Loucy (cell line): Measurements from ENCODE around the gene NDUFV1.

Experiments
- EZH2phosphoT487 ChIP-seq: fragments of 200-600 bp; IDR thresholded peaks from 2 replicates; pipeline ENCODE4 v1.6.1; 2018; ENCODE audit warnings: antibody characterized with exemption, mild to moderate bottlenecking, moderate library complexity, borderline replicate concordance
- TF ChIP-seq, protein P1 (sequence below): fragments of 200-600 bp; sonication (generic); conservative IDR thresholded peaks from 2 replicates; pipeline ENCODE4 v1.5.1; 2014; ENCODE audit warnings: mild to moderate bottlenecking, antibody characterized with exemption, low read length

DNA sequence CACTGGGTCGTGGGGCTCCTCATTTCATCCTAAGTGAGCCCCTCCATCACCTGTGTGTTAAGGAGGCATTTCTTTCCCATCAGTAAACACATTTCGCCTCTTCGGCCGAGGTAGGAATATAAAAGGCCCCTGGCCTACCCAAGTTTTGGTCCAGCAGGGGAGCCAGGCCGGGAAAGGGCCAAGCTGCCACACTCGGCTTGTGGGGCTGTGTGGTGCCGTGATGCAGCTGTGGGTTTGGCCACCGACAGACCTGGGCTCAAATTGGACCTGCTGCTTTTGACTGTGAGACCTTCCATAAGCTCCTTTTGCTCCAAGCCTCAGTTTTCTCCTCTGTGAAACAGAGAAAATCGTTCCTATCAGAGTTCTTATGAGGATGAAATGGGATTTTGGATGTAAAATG lies 771 bp downstream of the NDUFV1 start:
- TF ChIP-seq, protein P1, sequence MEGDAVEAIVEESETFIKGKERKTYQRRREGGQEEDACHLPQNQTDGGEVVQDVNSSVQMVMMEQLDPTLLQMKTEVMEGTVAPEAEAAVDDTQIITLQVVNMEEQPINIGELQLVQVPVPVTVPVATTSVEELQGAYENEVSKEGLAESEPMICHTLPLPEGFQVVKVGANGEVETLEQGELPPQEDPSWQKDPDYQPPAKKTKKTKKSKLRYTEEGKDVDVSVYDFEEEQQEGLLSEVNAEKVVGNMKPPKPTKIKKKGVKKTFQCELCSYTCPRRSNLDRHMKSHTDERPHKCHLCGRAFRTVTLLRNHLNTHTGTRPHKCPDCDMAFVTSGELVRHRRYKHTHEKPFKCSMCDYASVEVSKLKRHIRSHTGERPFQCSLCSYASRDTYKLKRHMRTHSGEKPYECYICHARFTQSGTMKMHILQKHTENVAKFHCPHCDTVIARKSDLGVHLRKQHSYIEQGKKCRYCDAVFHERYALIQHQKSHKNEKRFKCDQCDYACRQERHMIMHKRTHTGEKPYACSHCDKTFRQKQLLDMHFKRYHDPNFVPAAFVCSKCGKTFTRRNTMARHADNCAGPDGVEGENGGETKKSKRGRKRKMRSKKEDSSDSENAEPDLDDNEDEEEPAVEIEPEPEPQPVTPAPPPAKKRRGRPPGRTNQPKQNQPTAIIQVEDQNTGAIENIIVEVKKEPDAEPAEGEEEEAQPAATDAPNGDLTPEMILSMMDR = no peak
- no peak for TF ChIP-seq EZH2phosphoT487
